Right ventricle myocardium inferior (tissue), 1 donor: Measurements from ENCODE around the gene LRP1-AS. TPM values are rescaled to one million over a fixed set of nuclear protein-coding genes. Genes with fewer than 3 reads are reported as not detected.
"Not testable (repeated sequence)": the region's sequence is repeated elsewhere in the genome, so short reads cannot be mapped to it uniquely, and the experiment has no call there.

Source experiments
- ATAC-seq: fragments of 200-7000 bp; cut with Tn5 transposase; one replicate; pipeline ENCODE4 v1.9.1; 2020; ENCODE audit warnings: mild to moderate bottlenecking, moderate library complexity
- DNase-seq: peaks from one replicate; pipeline ENCODE4 v3.0.0; 2021; ENCODE audit errors: missing footprints
- intact Hi-C: fragments of 100-400 bp; cut with DNase I; formaldehyde crosslinking; loops from one replicate; pipeline ENCODE4 v1.11.0; 2022
- total RNA-seq: library from RNA; stranded (reverse); fragmentation: NEBNext Ultra II Directional; extraction: Animal tissue kit (Norgen Biotek cat#: 25700); gene quantifications from one replicate; pipeline ENCODE4 v1.2.1, GENCODE V29; 2021
- donor health status: DM: no; HTN: yes; CAD: no; lungs with severe emphysema.

The LRP1-AS gene
- total RNA-seq, 1 donor from 2014 or later, result not detected

DNA sequence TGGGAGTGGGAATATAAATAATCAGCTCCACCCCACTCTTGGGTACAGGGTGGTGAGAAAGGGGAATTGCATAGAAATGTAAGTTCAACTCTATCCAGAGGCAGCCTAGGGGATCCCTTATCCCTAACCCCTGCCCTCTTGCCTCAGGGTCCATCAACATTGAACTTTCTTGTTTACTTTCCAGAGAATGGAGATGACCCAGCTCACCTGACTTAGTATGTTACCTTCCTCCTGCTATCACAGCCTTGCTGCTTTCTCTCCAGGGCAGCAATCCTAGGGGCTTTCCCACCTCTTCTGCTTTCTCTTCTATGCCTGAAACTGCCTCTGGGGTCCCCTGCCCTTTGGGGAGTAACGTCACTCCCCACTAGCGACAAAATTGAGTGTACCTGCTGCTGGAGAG lies 16.5 kb downstream of the LRP1-AS start:
- intact Hi-C loops, result no loop called here
- ATAC-seq, result no peak
- DNase-seq, result no peak

DNA sequence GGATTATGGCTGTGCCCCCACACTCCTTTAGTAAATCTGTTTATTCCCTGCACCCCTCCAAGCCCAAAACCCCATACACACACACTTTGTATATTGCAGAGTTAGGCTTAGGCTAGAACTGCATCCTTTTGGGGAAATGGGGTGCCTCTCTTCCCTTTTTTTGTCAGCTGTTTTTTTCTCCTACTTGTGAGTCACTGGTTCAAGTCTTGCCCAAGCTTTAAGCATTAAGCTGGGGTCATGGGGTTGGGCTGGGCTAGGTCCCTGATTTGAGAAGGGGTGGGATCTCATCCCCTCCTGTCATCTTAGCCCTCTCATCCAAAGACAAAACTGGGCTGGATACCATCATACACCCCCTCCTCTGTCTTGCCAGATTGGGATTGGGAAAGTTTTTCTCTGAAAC lies 17.5 kb downstream of the LRP1-AS start:
- DNase-seq (no peak), ATAC-seq (no peak)
- intact Hi-C loops, result no loop called here

DNA sequence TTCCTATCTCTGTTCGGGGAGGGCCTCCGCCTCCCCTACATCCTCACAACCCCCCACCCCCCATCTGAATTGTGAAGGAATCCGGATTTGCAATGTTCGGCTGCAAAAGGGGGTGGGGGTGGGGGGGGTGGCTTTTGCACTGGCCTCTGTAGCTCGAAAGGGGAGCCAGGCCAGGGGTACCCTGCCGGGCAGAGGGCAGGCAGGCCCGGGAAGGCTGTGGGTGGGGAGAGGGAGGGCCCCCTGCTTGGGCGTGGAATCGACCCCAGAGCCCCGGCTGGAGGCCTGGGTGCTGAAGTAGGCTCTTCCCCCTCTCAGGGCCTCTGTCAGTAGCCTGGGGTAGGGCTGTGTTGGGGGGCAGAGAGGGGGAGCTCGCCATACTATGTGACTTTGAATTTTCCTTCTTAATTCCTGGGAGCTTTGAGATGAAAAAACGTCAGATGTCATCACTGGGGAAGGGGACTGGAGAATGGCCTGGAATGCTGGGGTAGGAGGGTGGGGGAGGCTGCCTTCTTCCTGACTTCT lies 18.0 kb downstream of the LRP1-AS start:
- DNase-seq (peak; percentile 45), ATAC-seq (no peak)
- intact Hi-C loops, result no loop called here

GRCh38 chr12:57128519-57129247 lies 18.7 kb downstream of the LRP1-AS start:
- DNase-seq, result peak; percentile 69
- intact Hi-C loops, result no loop called here
- ATAC-seq, result no peak

DNA sequence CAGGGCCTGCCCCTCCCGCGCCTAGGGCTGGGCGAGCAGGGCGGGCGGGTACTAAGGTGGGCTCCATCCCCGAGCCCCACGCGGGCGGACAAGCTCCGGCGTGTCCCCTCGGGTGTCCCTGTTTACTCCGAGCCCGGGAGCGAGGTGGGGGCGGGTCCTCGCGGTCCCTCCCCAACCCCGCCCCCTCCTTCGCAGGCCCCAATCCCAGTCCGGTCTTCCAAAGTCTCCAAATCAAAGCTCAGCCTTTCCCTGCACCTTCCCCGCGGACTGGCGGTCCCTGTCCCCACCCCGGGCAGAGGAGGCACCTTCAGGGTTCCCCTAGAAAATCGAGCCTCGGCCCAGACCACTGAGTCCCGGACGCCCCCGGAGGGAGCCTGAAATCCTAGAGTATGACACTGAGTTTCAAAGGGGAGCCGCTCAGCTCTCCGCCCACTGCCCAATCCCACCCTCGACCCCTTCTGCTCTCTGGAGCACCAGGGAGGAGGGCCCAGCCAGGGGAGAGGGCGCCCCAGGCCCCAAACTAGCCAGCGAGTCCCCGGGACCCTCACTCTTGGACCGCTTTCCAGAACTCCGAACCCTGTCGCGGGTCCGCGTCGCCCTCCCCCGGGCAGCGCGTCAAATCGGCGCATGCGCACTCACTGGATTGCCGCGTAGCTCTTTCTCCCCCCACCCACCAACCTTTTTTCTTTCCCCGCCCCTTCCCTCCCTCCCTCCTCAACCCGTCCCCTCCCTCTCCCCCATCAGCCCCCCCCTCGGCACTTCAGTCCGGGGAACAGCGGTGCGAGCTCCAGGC lies 19.5 kb downstream of the LRP1-AS start, which contains the start of gene LRP1:
Gene LRP1 (plus strand): TSS at position 758 of the 793 bp plus-strand sequence. CDS start 482 bp downstream, outside the sequence.
- DNase-seq (peak; percentile 90), ATAC-seq (peak; percentile 87)
- intact Hi-C loops, result loop anchor here (2.0 kb wide), 1 partner anchor 21 kb away; no protein-coding TSS in a partner anchor

DNA sequence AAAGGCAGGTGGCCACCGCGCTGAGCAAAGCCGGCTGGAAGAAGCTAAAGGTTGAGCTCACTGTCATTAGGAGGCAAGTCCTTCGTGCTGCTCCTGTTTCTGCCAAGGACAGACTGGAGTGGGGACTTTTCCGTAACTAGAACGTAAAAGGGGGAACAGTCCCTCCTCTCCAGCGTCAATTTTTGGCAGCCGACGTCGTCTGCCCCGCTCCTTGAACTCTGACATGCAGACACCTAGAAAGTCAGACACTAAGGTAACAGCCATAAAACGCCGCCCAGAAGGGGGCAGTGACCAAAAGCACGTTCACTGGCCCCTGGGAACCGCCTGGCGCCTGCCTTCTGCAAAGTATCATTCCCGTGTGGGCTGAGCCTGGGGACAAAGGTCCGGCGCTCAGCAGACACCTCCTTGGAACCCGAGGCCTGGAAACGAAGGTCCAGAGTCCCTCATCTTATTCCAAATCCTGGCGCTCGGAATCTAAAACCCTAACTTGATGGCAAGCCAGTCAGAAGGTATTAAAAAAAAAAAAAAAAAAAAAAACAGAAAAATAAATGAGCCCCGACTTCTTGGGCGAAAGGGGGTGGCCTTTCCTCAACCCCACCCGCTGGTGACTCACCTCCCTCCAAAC lies 20.2 kb downstream of the LRP1-AS start:
- ATAC-seq (peak; percentile 54), DNase-seq (peak; percentile 89)
- intact Hi-C loops, result loop anchor here (2.0 kb wide), 1 partner anchor 22 kb away; no protein-coding TSS in a partner anchor

GRCh38 chr12:57126561-57126960 lies 20.9 kb downstream of the LRP1-AS start:
- intact Hi-C loops, result loop anchor here (2.0 kb wide), 1 partner anchor 22 kb away; no protein-coding TSS in a partner anchor
- DNase-seq (no peak), ATAC-seq (no peak)

GRCh38 chr12:57126061-57126460 lies 21.4 kb downstream of the LRP1-AS start:
- no peak for DNase-seq
- no peak for ATAC-seq
- intact Hi-C loops, result loop anchor here (2.0 kb wide), 1 partner anchor 23 kb away; no protein-coding TSS in a partner anchor

DNA sequence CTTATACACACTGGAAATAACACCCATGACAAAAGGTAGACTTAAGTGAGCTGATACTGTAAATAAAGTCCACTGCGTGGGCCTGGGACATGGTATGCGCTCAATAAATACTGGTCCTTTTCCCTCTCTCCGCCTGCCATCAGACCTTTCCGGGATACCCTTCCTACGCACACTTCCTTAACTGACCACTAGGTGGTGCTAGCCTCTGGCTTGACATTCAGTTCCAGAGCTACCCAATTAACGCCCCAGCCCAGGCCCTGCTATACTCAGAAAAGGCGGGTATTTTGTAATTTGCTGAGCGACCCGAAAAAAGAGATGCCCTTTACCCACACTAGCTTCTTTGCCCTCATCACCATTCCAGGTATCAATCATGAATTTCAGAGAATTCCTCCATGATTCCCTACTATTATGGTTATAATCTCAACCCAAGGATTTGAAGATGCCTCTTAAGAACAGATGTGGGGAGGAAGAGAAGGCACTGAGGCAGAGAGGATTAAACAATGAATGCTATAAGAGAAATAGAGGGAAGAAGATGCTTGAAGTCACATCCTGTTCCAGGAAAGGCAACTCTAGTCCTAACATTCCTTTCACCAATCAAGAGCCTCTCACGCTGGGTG lies 23.1 kb downstream of the LRP1-AS start:
- DNase-seq (peak; percentile 64), ATAC-seq (no peak)
- intact Hi-C loops, result loop anchor here (1.0 kb wide), 2 partner anchors 52 to 59 kb away; no protein-coding TSS in a partner anchor

GRCh38 chr12:57123813-57124212 lies 23.6 kb downstream of the LRP1-AS start:
- intact Hi-C loops, result loop anchor here (1.0 kb wide), 2 partner anchors 52 to 59 kb away; no protein-coding TSS in a partner anchor
- DNase-seq (no peak), ATAC-seq (no peak)

DNA sequence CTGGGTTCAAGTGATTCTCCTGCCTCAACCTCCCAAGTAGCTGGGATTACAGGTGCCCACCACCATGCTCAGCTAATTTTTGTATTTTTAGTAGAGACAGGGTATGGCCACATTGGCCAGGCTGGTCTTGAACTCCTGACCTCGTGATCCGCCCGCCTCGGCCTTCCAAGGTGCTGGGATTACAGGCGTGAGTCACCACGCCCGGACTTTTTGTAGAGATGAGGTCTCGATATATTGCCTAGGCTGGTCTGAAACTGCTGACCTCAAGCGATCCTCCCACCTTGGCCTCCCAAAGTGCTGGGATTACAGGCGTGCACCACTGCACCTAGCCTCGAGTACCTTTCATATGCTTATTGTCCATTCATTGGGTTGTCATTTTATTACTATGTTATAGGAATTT lies 26.7 kb downstream of the LRP1-AS start:
- ATAC-seq, intact Hi-C loops, DNase-seq: not testable (repeated sequence)

DNA sequence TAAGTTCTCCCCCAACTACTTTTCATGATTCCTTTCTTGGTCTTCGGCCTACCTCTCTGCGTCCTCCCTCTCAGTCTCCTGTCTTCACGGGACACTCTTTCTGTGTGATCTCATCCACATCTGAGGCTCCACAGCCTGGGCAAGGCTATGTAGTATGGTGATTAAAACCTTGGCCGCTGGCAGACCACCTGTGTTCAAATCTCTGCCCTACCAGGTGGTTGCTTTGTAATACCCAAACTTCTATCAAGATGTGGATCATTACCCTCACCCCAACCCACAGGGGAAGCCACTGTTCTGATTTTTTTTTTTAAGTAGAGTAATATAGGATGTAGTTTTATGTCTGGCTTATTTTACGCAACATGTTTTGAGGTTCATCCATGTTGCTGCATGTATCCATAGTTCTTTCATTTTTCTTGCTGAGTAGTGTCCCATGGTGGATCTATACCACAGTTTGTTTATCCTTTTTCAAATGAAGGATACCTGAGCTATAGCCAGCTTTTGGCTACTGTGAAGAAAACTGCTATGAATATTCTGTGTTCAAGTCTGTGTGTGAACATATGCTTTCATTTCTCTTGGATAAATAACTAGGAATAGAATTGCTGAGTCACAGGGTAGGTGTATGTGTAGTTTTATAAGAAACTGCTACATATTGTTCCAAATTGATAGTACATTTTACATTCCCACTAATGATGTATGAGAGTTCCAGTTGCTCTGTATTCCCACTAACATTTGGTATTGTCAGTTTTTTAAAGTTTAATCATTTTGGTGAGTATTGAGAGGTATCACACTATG lies 27.9 kb downstream of the LRP1-AS start:
- intact Hi-C loops, result no loop called here
- no peak for DNase-seq
- ATAC-seq, result no peak

GRCh38 chr12:57118711-57119271 lies 28.6 kb downstream of the LRP1-AS start:
- DNase-seq (no peak), ATAC-seq (peak; percentile 72)
- intact Hi-C loops, result no loop called here

DNA sequence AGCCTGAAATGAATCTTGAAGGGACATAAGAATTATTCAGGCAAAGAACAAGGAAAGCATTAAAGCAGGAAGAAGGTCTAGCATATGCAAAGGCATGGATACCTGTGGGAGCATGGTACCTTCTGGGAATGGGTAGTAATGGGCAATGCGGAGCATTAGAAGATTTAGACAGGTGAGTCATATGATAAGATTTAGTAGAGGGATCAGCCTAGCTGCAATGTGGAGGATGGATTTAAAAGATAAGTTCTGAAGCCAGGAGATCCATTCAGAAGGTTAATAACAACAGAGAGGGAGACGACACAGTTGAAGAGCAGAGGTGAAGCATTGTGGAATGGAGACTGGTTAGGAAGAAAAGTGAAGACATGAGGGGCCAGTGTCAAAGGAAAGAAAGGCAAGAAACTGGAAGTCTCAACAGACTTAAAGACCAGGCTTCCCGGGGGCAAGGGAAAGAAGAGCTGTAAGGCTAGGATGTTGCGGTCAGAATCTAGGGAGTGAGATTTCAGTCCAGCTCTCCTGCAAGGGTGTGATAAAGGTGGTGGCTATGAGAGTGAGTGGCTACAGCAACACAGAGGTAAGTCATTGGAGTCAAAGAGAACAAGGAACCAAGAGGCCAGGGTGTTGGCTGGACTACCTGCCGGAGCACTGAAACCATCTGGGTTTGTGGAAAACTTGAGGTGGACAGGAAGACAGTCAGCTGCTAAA lies 30.7 kb downstream of the LRP1-AS start:
- ATAC-seq (no peak), DNase-seq (no peak)
- intact Hi-C loops, result no loop called here

- ATAC-seq, result no peak
- DNase-seq, result no peak
- intact Hi-C loops, result loop anchor here (1.0 to 5.0 kb wide), 4 partner anchors 24 to 355 kb away; partner anchors contain the start of gene ZBTB39
Observed at GRCh38 chr12:57112492-57113294, 34.7 kb downstream of the LRP1-AS start.
